ENCODE data around the gene BCDIN3D.

The BCDIN3D gene

GRCh38 chr12:49823350-49823749 is 19.6 kb downstream of the BCDIN3D start:
- H3K9me3 ChIP-seq (ENCODE audit: severe bottlenecking) = no peaks in the 10 kb centered on the region
- H3K27me3 ChIP-seq (ENCODE audit: insufficient read depth, poor library complexity, severe bottlenecking) = no peaks in the 10 kb centered on the region
- peaks cover 4% of the 10 kb centered on the region for H3K36me3 ChIP-seq (ENCODE audit: low read depth)
- TF ChIP-seq CTCF (IDR thresholded peaks at IDR 0.05; ENCODE audit: poor library complexity, severe bottlenecking) = no peak
- no peak overlapping the region for H3K4me3 ChIP-seq (ENCODE audit: severe bottlenecking)
- H3K4me1 ChIP-seq (ENCODE audit: insufficient read depth, poor library complexity, severe bottlenecking) = peaks cover 14% of the 10 kb centered on the region
- no peak for DNase-seq (ENCODE audit: low spot score)
- no peak overlapping the region for H3K27ac ChIP-seq (ENCODE audit: poor library complexity, severe bottlenecking)
- no peak for ATAC-seq (ENCODE audit: low read depth)

- Histone ChIP-seq H3K27me3 (ENCODE audit: insufficient read depth, poor library complexity, severe bottlenecking) (no peaks in the 10 kb centered on the region), H3K4me3 (ENCODE audit: severe bottlenecking) (no peak overlapping the region), H3K27ac (ENCODE audit: poor library complexity, severe bottlenecking) (no peak overlapping the region), H3K9me3 (ENCODE audit: severe bottlenecking) (no peaks in the 10 kb centered on the region), H3K36me3 (ENCODE audit: low read depth) (peaks cover 7% of the 10 kb centered on the region), H3K4me1 (ENCODE audit: insufficient read depth, poor library complexity, severe bottlenecking) (peaks cover 10% of the 10 kb centered on the region)
- TF ChIP-seq CTCF (IDR thresholded peaks at IDR 0.05; ENCODE audit: poor library complexity, severe bottlenecking) = no peak
- ATAC-seq (ENCODE audit: low read depth) = no peak
- no peak for DNase-seq (ENCODE audit: low spot score)
Observed at GRCh38 chr12:49821373-49822287, 21.3 kb downstream of the BCDIN3D start.

GRCh38 chr12:49819786-49820185 is 23.1 kb downstream of the BCDIN3D start:
- Histone ChIP-seq H3K4me3 (ENCODE audit: severe bottlenecking) (no peak overlapping the region), H3K9me3 (ENCODE audit: severe bottlenecking) (no peaks in the 10 kb centered on the region), H3K27ac (ENCODE audit: poor library complexity, severe bottlenecking) (no peak overlapping the region), H3K4me1 (ENCODE audit: insufficient read depth, poor library complexity, severe bottlenecking) (peaks cover 1% of the 10 kb centered on the region), H3K27me3 (ENCODE audit: insufficient read depth, poor library complexity, severe bottlenecking) (no peaks in the 10 kb centered on the region), H3K36me3 (ENCODE audit: low read depth) (peaks cover 15% of the 10 kb centered on the region)
- ATAC-seq (ENCODE audit: low read depth) (no peak), DNase-seq (ENCODE audit: low spot score) (no peak)
- TF ChIP-seq CTCF (IDR thresholded peaks at IDR 0.05; ENCODE audit: poor library complexity, severe bottlenecking) = no peak

- Histone ChIP-seq H3K27ac (ENCODE audit: poor library complexity, severe bottlenecking) (no peak overlapping the region), H3K36me3 (ENCODE audit: low read depth) (peaks cover 17% of the 10 kb centered on the region), H3K4me1 (ENCODE audit: insufficient read depth, poor library complexity, severe bottlenecking) (no peaks in the 10 kb centered on the region), H3K9me3 (ENCODE audit: severe bottlenecking) (no peaks in the 10 kb centered on the region), H3K4me3 (ENCODE audit: severe bottlenecking) (no peak overlapping the region), H3K27me3 (ENCODE audit: insufficient read depth, poor library complexity, severe bottlenecking) (no peaks in the 10 kb centered on the region)
- DNase-seq (ENCODE audit: low spot score) = no peak
- ATAC-seq (ENCODE audit: low read depth) = no peak
- no peak for TF ChIP-seq CTCF (IDR thresholded peaks at IDR 0.05; ENCODE audit: poor library complexity, severe bottlenecking)
Observed at GRCh38 chr12:49818241-49818895, 24.5 kb downstream of the BCDIN3D start.
